Tibial nerve (tissue), 4 donors: ENCODE measurements around the gene SLC1A3. TPM values are rescaled to one million over a fixed set of nuclear protein-coding genes. Genes with fewer than 3 reads are reported as not detected.

Experiments
- DNase-seq, 2 donors: peaks; one replicate each; pipeline ENCODE4 v3.0.0-alpha.2; 2019; ENCODE audit warnings: low spot score in 2 of 2
- H3K27ac ChIP-seq, 4 donors: fragments of 200-600 bp; sonication (generic) in 3 of 4; one replicate each; pipeline ENCODE4 v1.5.1; 2017 to 2019; ENCODE audit warnings: mild to moderate bottlenecking in 1 of 4
- H3K27me3 ChIP-seq, 2 donors: fragments of 200-600 bp; sonication (generic) in 1 of 2; one replicate each; pipeline versions ENCODE4 v1.5.1 to v1.6.0; 2017 to 2019
- H3K36me3 ChIP-seq, 3 donors: fragments of 200-600 bp; sonication (generic); one replicate each; pipeline ENCODE4 v1.5.1; 2018 to 2019
- H3K4me1 ChIP-seq, 4 donors: fragments of 200-600 bp; sonication (generic) in 3 of 4; one replicate each; pipeline ENCODE4 v1.5.1; 2017 to 2019
- H3K4me3 ChIP-seq, 4 donors: fragments of 200-600 bp; sonication (generic) in 3 of 4; one replicate each; pipeline ENCODE4 v1.5.1; 2017 to 2019; ENCODE audit warnings: mild to moderate bottlenecking in 1 of 4, moderate library complexity in 1 of 4
- H3K9me3 ChIP-seq, 4 donors: fragments of 200-600 bp; sonication (generic) in 3 of 4; one replicate each; pipeline ENCODE4 v1.5.1; 2017 to 2019
- CTCF ChIP-seq, 5 experiments: fragments of 200-600 bp in 3 of 5; fragments of 450-650 bp in 2 of 5; sonication (generic) in 3 of 5; IDR thresholded peaks; one replicate each; pipeline ENCODE4 v1.5.1; 2016 to 2019; ENCODE audit warnings: antibody characterized with exemption in 5 of 5, mild to moderate bottlenecking in 3 of 5, moderate library complexity in 2 of 5
- EP300 ChIP-seq, 2 donors: sonication (generic); formaldehyde crosslinking; IDR thresholded peaks; one replicate each; pipeline ENCODE4 v1.6.1; 2017; ENCODE audit warnings: antibody characterized with exemption in 2 of 2, mild to moderate bottlenecking in 1 of 2
- POLR2A ChIP-seq, 2 donors: fragments of 450-650 bp; IDR thresholded peaks; one replicate each; pipeline ENCODE4 v1.6.1; 2017; ENCODE audit warnings: antibody characterized with exemption in 2 of 2, mild to moderate bottlenecking in 2 of 2, moderate library complexity in 2 of 2
- WGBS, 2 donors: methylation state at CpG; one replicate each; pipeline ENCODE4 v1.1.5; 2018; 5-methylcytosine and 5-hydroxymethylcytosine counted together
- total RNA-seq, 4 donors: library from RNA; depleted of rRNA; stranded (reverse); fragments of >200 nt; gene quantifications; one replicate each; pipeline ENCODE4 v1.1.0, GENCODE V29; 2016

The SLC1A3 gene
- total RNA-seq, 4 donors from 2014 or later, result 22.0 to 123 (median 75.0) TPM

GRCh38 chr5:36614657-36615308 is 8.4 kb downstream of the SLC1A3 start:
- Histone ChIP-seq H3K4me3 (no peak overlapping the region), H3K27me3 (no peaks in the 10 kb centered on the region), H3K9me3 (no peaks in the 10 kb centered on the region), H3K4me1 (no peaks in the 10 kb centered on the region), H3K27ac (no peak overlapping the region), H3K36me3 (peaks cover 0 to 7% (median 0%) of the 10 kb centered on the region in 3 donors)
- WGBS, 2 donors, result 64 to 68% methylated on average over 4 of the region's 4 CpGs
- TF ChIP-seq EP300 (IDR thresholded peaks at IDR 0.05) (no peak), POLR2A (IDR thresholded peaks at IDR 0.05) (no peak), CTCF (IDR thresholded peaks at IDR 0.05) (no peak)
- DNase-seq, result no peak

DNA sequence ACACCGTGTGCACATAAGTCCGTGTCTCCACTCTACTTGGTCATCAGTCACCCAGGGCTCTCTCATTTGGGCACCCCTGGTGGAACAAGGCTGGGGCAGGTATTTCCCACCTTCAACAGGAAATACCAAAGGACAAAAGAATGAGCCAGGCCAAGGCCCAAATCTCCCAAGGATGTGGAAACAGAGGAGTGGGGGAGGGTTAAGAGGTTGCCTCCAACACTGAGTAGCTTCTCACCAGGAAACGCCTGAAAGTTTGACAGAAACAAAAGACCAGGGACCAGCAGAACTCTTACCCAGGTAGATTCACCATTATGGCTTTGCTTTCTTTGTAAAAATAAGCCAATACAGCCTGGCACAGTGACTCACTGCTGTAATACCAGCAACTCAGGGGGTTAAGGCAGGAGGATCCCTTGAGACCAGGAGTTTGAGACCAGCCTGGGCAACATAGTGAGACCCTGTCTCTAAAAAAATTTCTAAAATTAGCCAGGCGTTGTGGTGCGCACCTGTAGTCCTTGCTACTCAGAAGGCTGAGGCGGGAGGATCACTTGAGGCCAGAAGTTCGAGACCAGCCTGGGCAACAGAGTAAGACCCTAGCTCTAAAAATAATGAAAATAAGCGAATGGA is 12.7 kb downstream of the SLC1A3 start:
- Histone ChIP-seq H3K4me1 (no peaks in the 10 kb centered on the region), H3K9me3 (no peaks in the 10 kb centered on the region), H3K27ac (no peak overlapping the region), H3K4me3 (no peak overlapping the region), H3K36me3 (no peaks in the 10 kb centered on the region), H3K27me3 (no peaks in the 10 kb centered on the region)
- no peak for DNase-seq
- TF ChIP-seq CTCF (IDR thresholded peaks at IDR 0.05), result no peak
- WGBS, 2 donors, result 81 to 86% methylated on average over 8 of the region's 8 CpGs

DNA sequence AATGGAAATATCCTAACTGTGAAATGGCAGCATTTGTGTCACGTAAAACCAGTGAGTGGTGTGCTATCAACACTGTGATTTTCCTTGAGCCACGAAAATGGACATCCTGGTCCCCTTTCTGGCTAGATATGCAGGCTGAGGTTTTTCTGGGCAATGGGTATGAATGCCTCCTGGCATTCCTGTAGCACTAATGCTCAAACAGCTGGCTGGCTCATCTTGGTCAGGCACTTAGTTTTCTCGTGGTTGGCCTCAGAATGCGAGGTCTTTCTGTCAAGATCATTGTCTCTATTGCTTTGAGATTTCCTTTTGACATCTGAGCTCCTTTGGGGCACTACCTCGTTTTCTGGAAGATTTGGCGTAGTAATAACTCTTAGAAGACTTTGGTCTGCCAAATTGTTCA is 15.6 kb downstream of the SLC1A3 start:
- Histone ChIP-seq H3K36me3 (no peaks in the 10 kb centered on the region), H3K9me3 (no peaks in the 10 kb centered on the region), H3K4me1 (no peaks in the 10 kb centered on the region), H3K27me3 (no peaks in the 10 kb centered on the region), H3K4me3 (no peak overlapping the region), H3K27ac (no peak overlapping the region)
- WGBS, 2 donors, result 76% methylated on average over 6 of the region's 6 CpGs
- no peak for DNase-seq
- TF ChIP-seq EP300 (IDR thresholded peaks at IDR 0.05), result no peak
- TF ChIP-seq CTCF (IDR thresholded peaks at IDR 0.05), result no peak
- no peak for TF ChIP-seq POLR2A (IDR thresholded peaks at IDR 0.05)

- Histone ChIP-seq H3K4me1 (no peaks in the 10 kb centered on the region), H3K27ac (no peak overlapping the region), H3K36me3 (no peaks in the 10 kb centered on the region), H3K4me3 (no peak overlapping the region), H3K27me3 (no peaks in the 10 kb centered on the region), H3K9me3 (no peaks in the 10 kb centered on the region)
- TF ChIP-seq EP300 (IDR thresholded peaks at IDR 0.05) (no peak), POLR2A (IDR thresholded peaks at IDR 0.05) (no peak), CTCF (IDR thresholded peaks at IDR 0.05) (no peak)
- no peak for DNase-seq
- WGBS, 2 donors, result 80 to 83% methylated on average over 9 of the region's 9 CpGs
Measured at GRCh38 chr5:36623832-36624231, 17.4 kb downstream of the SLC1A3 start.

- 90% methylated on average over 8 of the region's 8 CpGs for WGBS, 2 donors
- H3K4me1 ChIP-seq, result no peaks in the 10 kb centered on the region
- no peaks in the 10 kb centered on the region for H3K36me3 ChIP-seq
- no peak overlapping the region for H3K4me3 ChIP-seq
- H3K27me3 ChIP-seq, result no peaks in the 10 kb centered on the region
- no peaks in the 10 kb centered on the region for H3K9me3 ChIP-seq
- H3K27ac ChIP-seq, result no peak overlapping the region
- no peak for DNase-seq
- TF ChIP-seq EP300 (IDR thresholded peaks at IDR 0.05), result no peak
- no peak for TF ChIP-seq CTCF (IDR thresholded peaks at IDR 0.05)
- no peak for TF ChIP-seq POLR2A (IDR thresholded peaks at IDR 0.05)
Measured at GRCh38 chr5:36624277-36624676, 17.9 kb downstream of the SLC1A3 start.
